HG02885 (cell line): ENCODE data around the gene EYS.
A peak's percentile ranks its signal among the peaks of the same experiment; 100 is the strongest.

ENCODE experiments used
- ATAC-seq: cut with Tn5 transposase; IDR thresholded peaks from one replicate; pipeline ENCODE4 v1.9.1; 2021; ENCODE audit warnings: mild to moderate bottlenecking; ENCODE audit not compliant: unreplicated experiment, poor library complexity

The EYS gene

GRCh38 chr6:64230530-64230929, 1476.5 kb downstream of the EYS start:
- no peak for ATAC-seq

GRCh38 chr6:64227863-64228262, 1479.2 kb downstream of the EYS start:
- no peak for ATAC-seq

GRCh38 chr6:64225503-64225902, 1481.5 kb downstream of the EYS start:
- ATAC-seq, result no peak

GRCh38 chr6:64224819-64225218, 1482.2 kb downstream of the EYS start:
- no peak for ATAC-seq

- no peak for ATAC-seq
Observed at GRCh38 chr6:64221776-64222175, 1485.2 kb downstream of the EYS start.

GRCh38 chr6:64220801-64221200, 1486.2 kb downstream of the EYS start:
- ATAC-seq, result no peak

- ATAC-seq, result peak; percentile 51
Observed at GRCh38 chr6:64217721-64218620, 1489.1 kb downstream of the EYS start.

GRCh38 chr6:64214373-64214772, 1492.7 kb downstream of the EYS start:
- ATAC-seq, result no peak

GRCh38 chr6:64213697-64214096, 1493.3 kb downstream of the EYS start:
- ATAC-seq, result no peak

GRCh38 chr6:64197246-64197645, 1509.8 kb downstream of the EYS start:
- no peak for ATAC-seq

GRCh38 chr6:64186592-64186991, 1520.4 kb downstream of the EYS start:
- no peak for ATAC-seq

- no peak for ATAC-seq
Observed at GRCh38 chr6:64185621-64186020, 1521.4 kb downstream of the EYS start.

- no peak for ATAC-seq
Observed at GRCh38 chr6:64175296-64175695, 1531.7 kb downstream of the EYS start.

- ATAC-seq, result no peak
Observed at GRCh38 chr6:64170316-64170715, 1536.7 kb downstream of the EYS start.

GRCh38 chr6:64160486-64160885, 1546.5 kb downstream of the EYS start:
- no peak for ATAC-seq

- no peak for ATAC-seq
Observed at GRCh38 chr6:64155063-64155462, 1552.0 kb downstream of the EYS start.

- ATAC-seq, result no peak
Observed at GRCh38 chr6:64146876-64147275, 1560.2 kb downstream of the EYS start.

- no peak for ATAC-seq
Observed at GRCh38 chr6:64146094-64146493, 1560.9 kb downstream of the EYS start.

- no peak for ATAC-seq
Observed at GRCh38 chr6:64145658-64146057, 1561.4 kb downstream of the EYS start.

GRCh38 chr6:64143101-64143500, 1563.9 kb downstream of the EYS start:
- no peak for ATAC-seq

GRCh38 chr6:64141680-64142079, 1565.3 kb downstream of the EYS start:
- ATAC-seq, result no peak
